A549 (cell line): Measurements from ENCODE around the gene GPR89B. TPM values are rescaled to one million over a fixed set of nuclear protein-coding genes. Genes with fewer than 3 reads are reported as not detected.
A peak's percentile ranks its signal among the peaks of the same experiment; 100 is the strongest.
"Not testable (repeated sequence)": the region's sequence is repeated elsewhere in the genome, so short reads cannot be mapped to it uniquely, and the experiment has no call there.

ENCODE experiments used
- ATAC-seq, 2 experiments: fragments of 200-7000 bp in 1 of 2; fragments of >200 bp in 1 of 2; cut with Nextera tagmentation in 1 of 2; cut with Tn5 transposase in 1 of 2; 3 replicates each; pipeline versions ENCODE4 v1.8.0 to v1.9.1; 2018 to 2020; ENCODE audit warnings: mild to moderate bottlenecking in 1 of 2, moderate library complexity in 1 of 2
- CTCF ChIA-PET: fragments of 300-600 bp; sonication (Branson Sonifier 250); formaldehyde crosslinking; extraction: SDS; loops from one replicate; lab custom pipeline; 2021; ENCODE audit warnings: antibody characterized with exemption, inconsistent platforms; lab: Yijun Ruan, JAX
- POLR2A ChIA-PET: fragments of 350-600 bp; formaldehyde crosslinking; extraction: SDS; loops from one replicate; lab custom pipeline; 2021; ENCODE audit warnings: antibody characterized with exemption, inconsistent platforms; lab: Yijun Ruan, JAX
- DNase-seq, 2 experiments: peaks; one replicate each; pipeline versions ENCODE4 v3.0.0 to v3.0.0-alpha.2; 2011 to 2016; ENCODE audit warnings: low read depth in 1 of 2, low spot score in 1 of 2
- FAIRE-seq: peaks from 2 replicates; lab custom pipeline; 2011; peaks lifted over from hg19 to GRCh38; lab: Jason Lieb, UNC
- H3K27ac ChIP-seq, 2 experiments: fragments of >200 bp; sonication (Bioruptor Twin); formaldehyde crosslinking; 3 replicates each; pipeline ENCODE4 v1.5.1; 2016 to 2017
- H3K4me1 ChIP-seq: fragments of >200 bp; sonication (Bioruptor Twin); formaldehyde crosslinking; 3 replicates; pipeline ENCODE4 v1.6.1; 2016
- H3K4me2 ChIP-seq: fragments of >200 bp; sonication (Bioruptor Twin); formaldehyde crosslinking; 3 replicates; pipeline ENCODE4 v1.6.1; 2016
- H3K4me3 ChIP-seq: fragments of >200 bp; sonication (Bioruptor Twin); formaldehyde crosslinking; 3 replicates; pipeline ENCODE4 v1.5.1; 2016
- H3K9me3 ChIP-seq: fragments of >200 bp; sonication (Bioruptor Twin); formaldehyde crosslinking; 3 replicates; pipeline ENCODE4 v1.6.1; 2016
- GATA3 ChIP-seq: IDR thresholded peaks from 2 replicates; pipeline ENCODE4 v1.6.1; 2012; ENCODE audit warnings: borderline replicate concordance
- RARB ChIP-seq: fragments of 250-450 bp; sonication (Bioruptor Pico); IDR thresholded peaks from 2 replicates; pipeline ENCODE4 v1.8.0; 2021; ENCODE audit warnings: mild to moderate bottlenecking, moderate library complexity
- WGBS: methylation state at CpG from one replicate; pipeline ENCODE4 v1.1.6; 2017; ENCODE audit errors: missing lambda C conversion rate; 5-methylcytosine and 5-hydroxymethylcytosine counted together
- polyA plus RNA-seq, 4 experiments: library from polyadenylated mRNA; depleted of rRNA in 3 of 4; stranded (reverse); fragments of >200 nt; fragmentation: RNase III in 1 of 4; extraction: RNeasy Plus Mini Kit Qiagen cat#74134 plus additional on column Dnase treatment in 1 of 4; gene quantifications; 2 replicates in 3 of 4; 3 replicates in 1 of 4; pipeline ENCODE4 v1.2.3, GENCODE V29; 2011 to 2017

GPR89B gene
- polyA plus RNA-seq, 2 of the 4 experiments (the other 2 are of a cell fraction): 7.0 to 17.4 TPM

- Histone ChIP-seq H3K4me1 (peaks cover 5% of the 10 kb centered on the region; the same call in 2 of the 3 replicates), H3K27ac (0 out of 6 replicates have a peak overlapping the region, but pooled peaks of 1 of the 2 experiments have one; percentile 27), H3K9me3 (no peaks in the 10 kb centered on the region)
- CTCF ChIA-PET: no interaction called here
- DNase-seq (no peak), ATAC-seq (no peak), FAIRE-seq (no peak)
- TF ChIP-seq RARB (CRISPR knock-in tag): no peak
- no peak for TF ChIP-seq GATA3
- TF ChIP-seq, all 56 proteins: peak for 0
- Histone ChIP-seq H3K4me2 (no peak overlapping the region), H3K4me3 (no peak overlapping the region)
- POLR2A ChIA-PET: no interaction called here
- 67% methylated on average over 1 of the region's 1 CpG for WGBS
Measured at GRCh38 chr1:147924813-147925212, 3.4 kb upstream of the GPR89B start.

GRCh38 chr1:147927215-147927614, 1.0 kb upstream of the GPR89B start:
- H3K27ac ChIP-seq, ATAC-seq, POLR2A ChIA-PET, DNase-seq, FAIRE-seq, H3K9me3 ChIP-seq, H3K4me1 ChIP-seq, H3K4me3 ChIP-seq, H3K4me2 ChIP-seq, CTCF ChIA-PET: not testable (repeated sequence)
- 69% methylated on average over 4 of the region's 6 CpGs for WGBS

- WGBS: 100% methylated on average over 5 of the region's 10 CpGs
- H3K27ac ChIP-seq, DNase-seq, H3K4me2 ChIP-seq, H3K9me3 ChIP-seq, H3K4me3 ChIP-seq, FAIRE-seq, POLR2A ChIA-PET, H3K4me1 ChIP-seq, CTCF ChIA-PET: not testable (repeated sequence)
- 0 out of 6 replicates have a peak, but pooled peaks of 1 of the 2 experiments have one; percentile 1 for ATAC-seq
Measured at GRCh38 chr1:147927689-147928088, 531 bp upstream of the GPR89B start.

GRCh38 chr1:147931137-147931536, 2.9 kb downstream of the GPR89B start:
- DNase-seq, H3K4me1 ChIP-seq, H3K4me2 ChIP-seq, H3K9me3 ChIP-seq, POLR2A ChIA-PET, FAIRE-seq, ATAC-seq, H3K4me3 ChIP-seq, H3K27ac ChIP-seq: not testable (repeated sequence)
- WGBS: 91% methylated on average over 2 of the region's 2 CpGs
- CTCF ChIA-PET: interaction anchor here (0.6 kb wide), 1 partner anchor 12 kb away, joined by 3 read pairs; no protein-coding TSS in a partner anchor

GRCh38 chr1:147935296-147935695, 7.1 kb downstream of the GPR89B start:
- POLR2A ChIA-PET, ATAC-seq, H3K4me3 ChIP-seq, CTCF ChIA-PET, H3K27ac ChIP-seq, H3K4me2 ChIP-seq, H3K4me1 ChIP-seq, FAIRE-seq, DNase-seq, H3K9me3 ChIP-seq: not testable (repeated sequence)
- 98% methylated on average over 3 of the region's 3 CpGs for WGBS

- H3K4me1 ChIP-seq, FAIRE-seq, H3K4me2 ChIP-seq, H3K27ac ChIP-seq, CTCF ChIA-PET, POLR2A ChIA-PET, H3K4me3 ChIP-seq, H3K9me3 ChIP-seq, ATAC-seq, DNase-seq: not testable (repeated sequence)
- 69% methylated on average over 2 of the region's 2 CpGs for WGBS
Measured at GRCh38 chr1:147940456-147940855, 12.2 kb downstream of the GPR89B start.

- POLR2A ChIA-PET: not testable (repeated sequence)
Measured at GRCh38 chr1:147942563-147942962, 14.3 kb downstream of the GPR89B start.

GRCh38 chr1:147949517-147949916, 21.3 kb downstream of the GPR89B start:
- H3K4me2 ChIP-seq, H3K4me3 ChIP-seq, POLR2A ChIA-PET, FAIRE-seq, H3K27ac ChIP-seq, ATAC-seq, H3K4me1 ChIP-seq, H3K9me3 ChIP-seq, CTCF ChIA-PET, DNase-seq: not testable (repeated sequence)
- WGBS: no CpG with 5 or more reads among the region's 35 CpGs

More at GRCh38 chr1:147942563-147942962, 14.3 kb downstream of the GPR89B start:
- H3K4me2 ChIP-seq, CTCF ChIA-PET, DNase-seq, ATAC-seq, H3K4me3 ChIP-seq, H3K9me3 ChIP-seq, H3K27ac ChIP-seq, H3K4me1 ChIP-seq: not testable (repeated sequence)
- FAIRE-seq: peak; percentile 72
- WGBS: no CpG with 5 or more reads among the region's 1 CpG

GRCh38 chr1:147958906-147959305, 30.7 kb downstream of the GPR89B start:
- ATAC-seq: peak in 1 of 2 experiments; percentile 44; a peak in 1 of 6 replicates
- DNase-seq, POLR2A ChIA-PET, H3K4me2 ChIP-seq, H3K9me3 ChIP-seq, FAIRE-seq, H3K27ac ChIP-seq, H3K4me1 ChIP-seq, CTCF ChIA-PET, H3K4me3 ChIP-seq: not testable (repeated sequence)
- WGBS: 31% methylated on average over 1 of the region's 1 CpG

GRCh38 chr1:147959680-147960079, 31.5 kb downstream of the GPR89B start:
- H3K27ac ChIP-seq, H3K4me1 ChIP-seq, FAIRE-seq, ATAC-seq, DNase-seq, CTCF ChIA-PET, H3K9me3 ChIP-seq, POLR2A ChIA-PET, H3K4me3 ChIP-seq, H3K4me2 ChIP-seq: not testable (repeated sequence)
- WGBS: 70% methylated on average over 2 of the region's 2 CpGs

- H3K4me2 ChIP-seq, H3K27ac ChIP-seq, POLR2A ChIA-PET, H3K4me3 ChIP-seq, FAIRE-seq, H3K9me3 ChIP-seq, DNase-seq, CTCF ChIA-PET, ATAC-seq, H3K4me1 ChIP-seq: not testable (repeated sequence)
- WGBS: no CpG with 5 or more reads among the region's 1 CpG
Measured at GRCh38 chr1:147964575-147964974, 36.4 kb downstream of the GPR89B start.
